HG03378 (cell line): ENCODE data around the gene CD101.
A peak's percentile ranks its signal among the peaks of the same experiment; 100 is the strongest.
"Not testable (repeated sequence)": the region's sequence is repeated elsewhere in the genome, so short reads cannot be mapped to it uniquely, and the experiment has no call there.

Experiments used
- ATAC-seq: cut with Tn5 transposase; IDR thresholded peaks from one replicate; pipeline ENCODE4 v1.9.1; 2021; ENCODE audit warnings: mild to moderate bottlenecking, moderate library complexity; ENCODE audit not compliant: unreplicated experiment

The CD101 gene

GRCh38 chr1:117001254-117001927 lies at the start of gene CD101:
CD101 (plus strand) TSS chr1:117001760; CDS start chr1:117001818, 58 bp downstream.
- ATAC-seq, result peak; percentile 94

- ATAC-seq, result no peak
Measured at GRCh38 chr1:116952738-116953275, 48.8 kb upstream of the CD101 start.

- no peak for ATAC-seq
Measured at GRCh38 chr1:116954440-116954839, 47.1 kb upstream of the CD101 start.

GRCh38 chr1:116956378-116956777 lies 45.2 kb upstream of the CD101 start:
- no peak for ATAC-seq

- no peak for ATAC-seq
Measured at GRCh38 chr1:116957646-116958045, 43.9 kb upstream of the CD101 start.

- ATAC-seq, result no peak
Measured at GRCh38 chr1:116958110-116958509, 43.5 kb upstream of the CD101 start.

- ATAC-seq, result no peak
Measured at GRCh38 chr1:116958977-116959376, 42.6 kb upstream of the CD101 start.

GRCh38 chr1:116961606-116962005 lies 40.0 kb upstream of the CD101 start:
- no peak for ATAC-seq

- no peak for ATAC-seq
Measured at GRCh38 chr1:116962987-116963639, 38.4 kb upstream of the CD101 start.

- no peak for ATAC-seq
Measured at GRCh38 chr1:116966791-116967190, 34.8 kb upstream of the CD101 start.

- no peak for ATAC-seq
Measured at GRCh38 chr1:116968724-116969123, 32.8 kb upstream of the CD101 start.

- no peak for ATAC-seq
Measured at GRCh38 chr1:116971258-116971860, 30.2 kb upstream of the CD101 start.

GRCh38 chr1:116971965-116972673 lies 29.4 kb upstream of the CD101 start:
- ATAC-seq, result no peak

- ATAC-seq, result no peak
Measured at GRCh38 chr1:116972674-116973030, 28.9 kb upstream of the CD101 start.

GRCh38 chr1:116980309-116980708 lies 21.3 kb upstream of the CD101 start:
- not testable (repeated sequence) for ATAC-seq

- no peak for ATAC-seq
Measured at GRCh38 chr1:116981521-116982037, 20.0 kb upstream of the CD101 start.

- no peak for ATAC-seq
Measured at GRCh38 chr1:116982319-116983004, 19.1 kb upstream of the CD101 start.

- no peak for ATAC-seq
Measured at GRCh38 chr1:116983112-116983511, 18.4 kb upstream of the CD101 start.

- ATAC-seq, result no peak
Measured at GRCh38 chr1:116983678-116984077, 17.9 kb upstream of the CD101 start.

- ATAC-seq, result no peak
Measured at GRCh38 chr1:116984406-116985160, 17.0 kb upstream of the CD101 start.
